Ectodermal cell (in vitro differentiated cells): ENCODE data around the gene ZNF282.

Experiments
- H3K27ac ChIP-seq: 2 replicates; pipeline ENCODE4 v1.7.0; 2013; ENCODE audit warnings: mild to moderate bottlenecking, low read depth, low read length; ENCODE audit not compliant: insufficient read depth, poor library complexity, severe bottlenecking
- H3K27me3 ChIP-seq: 2 replicates; pipeline ENCODE4 v1.7.0; 2013; ENCODE audit warnings: mild to moderate bottlenecking, low read length; ENCODE audit not compliant: insufficient read depth, control insufficient read depth, poor library complexity, severe bottlenecking
- H3K36me3 ChIP-seq: one replicate; pipeline ENCODE4 v1.7.0; 2013; ENCODE audit warnings: low read length; ENCODE audit not compliant: control insufficient read depth, insufficient read depth
- H3K4me1 ChIP-seq: one replicate; pipeline ENCODE4 v1.7.0; 2013; ENCODE audit warnings: low read length; ENCODE audit not compliant: control insufficient read depth, insufficient read depth
- H3K4me3 ChIP-seq: 2 replicates; pipeline ENCODE4 v1.7.0; 2013; ENCODE audit warnings: low read depth, low read length, control low read depth; ENCODE audit not compliant: insufficient read depth
- H3K9me3 ChIP-seq: 2 replicates; pipeline ENCODE4 v1.7.0; 2013; ENCODE audit warnings: mild to moderate bottlenecking, low read length, moderate library complexity; ENCODE audit not compliant: control insufficient read depth
- WGBS, 2 experiments: methylation state at CpG; one replicate each; pipeline ENCODE4 v1.1.7; 2013; ENCODE audit warnings: missing lambda C conversion rate in 2 of 2; 5-methylcytosine and 5-hydroxymethylcytosine counted together

The ZNF282 gene

DNA sequence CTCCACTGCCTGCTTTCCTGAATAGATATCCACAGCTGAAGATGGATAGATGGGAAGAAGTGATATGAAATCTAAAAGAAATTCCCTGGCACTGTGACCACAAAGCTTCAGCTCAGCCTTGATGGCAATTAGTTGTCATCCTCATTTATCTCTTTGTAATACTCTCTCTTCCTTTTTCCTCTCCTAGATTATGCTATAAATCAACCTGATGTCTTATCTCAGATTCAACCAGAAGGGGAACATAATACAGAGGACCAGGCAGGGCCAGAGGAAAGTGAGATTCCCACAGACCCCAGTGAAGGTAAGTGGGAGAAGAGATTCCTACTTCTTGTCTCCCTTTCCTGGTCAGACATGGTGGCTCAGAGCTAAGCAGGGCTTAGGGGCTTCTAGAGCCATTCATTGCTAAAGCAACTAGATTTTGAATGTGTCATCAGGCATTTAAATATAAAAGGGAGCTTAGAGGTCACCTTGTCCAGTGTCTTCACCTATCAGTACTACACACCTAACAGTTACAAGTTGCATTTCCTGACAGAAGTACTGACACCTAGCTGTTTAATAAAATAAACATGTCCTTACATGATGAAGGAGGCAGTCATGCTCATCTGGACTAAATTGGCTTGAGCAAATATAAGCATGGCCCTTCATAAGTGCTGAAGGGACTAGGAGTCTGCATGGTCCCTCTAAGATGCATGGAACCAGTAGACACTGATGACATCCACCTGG, 28.6 kb upstream of the ZNF282 start:
- Histone ChIP-seq H3K4me3 (no peak overlapping the region), H3K27ac (no peak overlapping the region), H3K36me3 (peaks cover 17% of the 10 kb centered on the region), H3K27me3 (no peaks in the 10 kb centered on the region), H3K9me3 (no peaks in the 10 kb centered on the region), H3K4me1 (no peaks in the 10 kb centered on the region)

- peaks cover 14% of the 10 kb centered on the region for H3K36me3 ChIP-seq
Measured at GRCh38 chr7:149171892-149172533, 23.3 kb upstream of the ZNF282 start.

DNA sequence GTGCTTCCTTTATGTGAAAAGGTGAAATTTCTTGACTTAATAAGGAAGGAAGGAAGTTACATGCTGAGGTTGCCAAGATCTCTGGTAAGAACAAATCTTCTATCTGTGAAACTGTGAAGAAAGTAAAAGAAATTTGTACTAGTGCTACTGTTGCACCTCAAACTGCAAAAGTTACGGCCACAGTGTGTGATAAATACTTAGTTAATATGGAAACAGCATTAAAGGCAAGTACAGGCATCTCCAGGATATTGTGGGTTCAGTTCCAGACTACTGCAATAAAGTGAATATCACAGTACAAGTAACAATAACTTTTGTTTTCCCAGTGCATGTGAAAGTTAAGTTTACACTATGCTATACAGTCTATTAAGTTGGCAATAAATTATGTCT, 22.8 kb upstream of the ZNF282 start:
- Histone ChIP-seq H3K27me3 (no peaks in the 10 kb centered on the region), H3K27ac (no peak overlapping the region), H3K9me3 (no peaks in the 10 kb centered on the region), H3K4me1 (no peaks in the 10 kb centered on the region), H3K4me3 (no peak overlapping the region), H3K36me3 (peaks cover 18% of the 10 kb centered on the region)
- 100% methylated on average over 1 of the region's 1 CpG for WGBS, 2 experiments

More at GRCh38 chr7:149171892-149172533, 23.3 kb upstream of the ZNF282 start:
- no peaks in the 10 kb centered on the region for H3K4me1 ChIP-seq
- no peaks in the 10 kb centered on the region for H3K27me3 ChIP-seq
- no peak overlapping the region for H3K4me3 ChIP-seq
- no peaks in the 10 kb centered on the region for H3K9me3 ChIP-seq
- no peak overlapping the region for H3K27ac ChIP-seq
- 86 to 90% methylated on average over 8 to 9 of the region's 9 CpGs for WGBS, 2 experiments

DNA sequence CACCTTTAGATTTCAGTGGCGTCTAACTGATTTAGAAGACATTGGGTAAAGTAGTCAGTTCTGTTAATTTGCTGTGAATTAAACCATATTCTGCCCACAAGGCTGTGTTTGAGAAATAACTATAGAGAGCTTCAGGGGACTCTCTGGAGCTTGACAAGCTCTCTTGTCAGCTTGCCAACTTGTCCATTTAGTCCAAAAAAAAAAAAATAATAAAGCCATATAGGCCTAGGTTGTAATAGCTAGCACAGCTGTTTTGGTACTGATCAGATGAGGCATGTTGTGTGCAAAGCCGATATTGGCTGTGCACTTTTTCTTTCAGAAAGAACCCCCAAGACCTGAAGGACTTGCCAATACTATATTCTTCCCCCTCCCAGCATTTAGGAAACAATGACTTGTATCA, 20.2 kb upstream of the ZNF282 start:
- Histone ChIP-seq H3K9me3 (no peaks in the 10 kb centered on the region), H3K4me1 (no peaks in the 10 kb centered on the region), H3K27me3 (no peaks in the 10 kb centered on the region), H3K36me3 (peaks cover 18% of the 10 kb centered on the region), H3K27ac (no peak overlapping the region), H3K4me3 (no peak overlapping the region)
- 95 to 98% methylated on average over 2 of the region's 2 CpGs for WGBS, 2 experiments

DNA sequence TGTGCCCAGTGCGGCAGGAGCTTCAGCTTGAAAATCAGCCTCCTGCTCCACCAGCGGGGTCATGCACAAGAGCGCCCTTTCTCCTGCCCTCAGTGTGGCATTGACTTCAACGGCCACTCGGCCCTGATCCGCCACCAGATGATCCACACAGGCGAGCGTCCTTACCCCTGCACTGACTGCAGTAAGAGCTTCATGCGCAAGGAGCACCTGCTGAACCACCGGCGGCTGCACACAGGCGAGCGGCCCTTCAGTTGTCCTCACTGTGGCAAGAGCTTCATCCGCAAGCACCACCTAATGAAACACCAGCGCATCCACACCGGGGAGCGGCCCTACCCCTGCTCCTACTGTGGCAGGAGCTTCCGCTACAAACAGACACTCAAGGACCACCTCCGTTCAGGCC, 16.1 kb upstream of the ZNF282 start:
- WGBS, 2 experiments = 95 to 96% methylated on average over 19 of the region's 19 CpGs
- Histone ChIP-seq H3K27ac (no peak overlapping the region), H3K9me3 (no peaks in the 10 kb centered on the region), H3K27me3 (no peaks in the 10 kb centered on the region), H3K36me3 (peaks cover 18% of the 10 kb centered on the region), H3K4me1 (no peaks in the 10 kb centered on the region), H3K4me3 (no peak overlapping the region)

DNA sequence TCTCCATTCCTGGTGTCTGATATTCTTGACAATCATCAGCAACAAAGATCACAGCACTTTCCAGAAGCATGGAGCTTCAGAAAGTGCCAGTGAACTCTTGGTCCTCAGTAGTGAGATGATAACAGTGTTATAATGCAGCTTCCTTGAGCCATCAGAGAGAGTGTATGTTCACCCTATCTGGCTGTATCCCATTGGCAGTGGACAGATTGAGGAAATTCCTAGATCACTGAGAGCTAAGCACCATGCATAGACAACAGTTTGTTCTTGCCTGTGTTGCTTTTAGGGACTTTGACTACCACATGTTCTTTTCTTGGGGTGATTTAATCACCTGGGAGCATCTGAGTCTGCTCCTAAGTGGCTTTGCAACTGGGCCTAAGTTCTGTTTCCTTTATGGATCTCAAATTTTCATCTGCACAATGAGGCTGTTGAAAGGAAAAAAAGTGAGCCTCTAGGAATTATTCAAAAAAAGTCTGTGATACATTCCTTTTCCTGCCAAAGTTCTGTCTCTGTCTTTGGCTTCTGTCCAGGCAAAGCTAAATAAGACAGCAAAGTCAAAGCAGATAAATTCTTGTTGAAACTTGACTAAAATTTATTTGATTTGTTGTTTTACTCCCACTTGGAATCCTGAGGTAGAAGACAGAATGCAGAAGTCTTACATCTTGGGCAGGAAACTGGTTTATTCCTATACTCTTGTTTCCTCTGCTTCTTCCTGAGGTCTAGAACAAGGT, 14.5 kb upstream of the ZNF282 start:
- H3K4me3 ChIP-seq = no peak overlapping the region
- H3K36me3 ChIP-seq = peaks cover 18% of the 10 kb centered on the region
- no peaks in the 10 kb centered on the region for H3K4me1 ChIP-seq
- H3K27me3 ChIP-seq = no peaks in the 10 kb centered on the region
- H3K27ac ChIP-seq = no peak overlapping the region
- H3K9me3 ChIP-seq = no peaks in the 10 kb centered on the region

DNA sequence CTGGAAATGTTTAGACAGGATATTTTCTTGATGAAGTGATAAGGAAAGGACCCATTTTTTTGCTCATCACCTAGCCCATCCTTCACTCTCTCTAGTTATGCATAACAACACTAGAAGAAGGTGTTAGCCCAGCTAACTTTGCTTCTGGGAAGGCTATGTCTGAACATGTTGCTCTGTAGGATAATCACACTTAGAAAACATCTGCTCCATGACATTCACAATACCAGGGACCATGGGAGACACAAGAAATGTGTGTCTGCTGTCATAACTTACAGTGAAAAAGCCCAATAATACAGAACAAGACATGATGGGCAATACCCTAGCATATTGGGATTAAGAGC, 13.9 kb upstream of the ZNF282 start:
- no peak overlapping the region for H3K4me3 ChIP-seq
- H3K27ac ChIP-seq = no peak overlapping the region
- H3K36me3 ChIP-seq = peaks cover 18% of the 10 kb centered on the region
- H3K9me3 ChIP-seq = no peaks in the 10 kb centered on the region
- no peaks in the 10 kb centered on the region for H3K4me1 ChIP-seq
- H3K27me3 ChIP-seq = no peaks in the 10 kb centered on the region

DNA sequence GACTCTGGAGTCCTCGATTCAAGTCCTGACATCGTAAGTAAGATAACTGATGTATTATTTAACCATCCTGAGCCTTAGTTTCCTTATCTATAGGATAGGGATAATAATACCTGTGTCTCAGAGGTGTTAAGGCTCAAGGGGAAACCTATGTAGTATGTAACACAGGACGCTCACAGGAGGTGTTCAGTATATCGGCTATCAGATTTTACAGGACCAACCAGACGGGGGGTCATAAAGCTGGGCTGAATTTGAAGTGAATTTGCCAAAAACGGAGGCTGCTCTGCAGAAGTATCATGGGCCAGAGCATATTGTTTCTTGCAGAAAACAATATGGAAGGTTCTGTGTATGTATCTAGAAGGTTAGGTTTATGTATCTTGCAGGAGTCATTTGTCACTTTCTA, 11.1 kb upstream of the ZNF282 start:
- no peak overlapping the region for H3K27ac ChIP-seq
- H3K27me3 ChIP-seq = no peaks in the 10 kb centered on the region
- no peaks in the 10 kb centered on the region for H3K4me1 ChIP-seq
- H3K36me3 ChIP-seq = no peaks in the 10 kb centered on the region
- H3K4me3 ChIP-seq = no peak overlapping the region
- H3K9me3 ChIP-seq = no peaks in the 10 kb centered on the region
- 93 to 94% methylated on average over 5 to 6 of the region's 6 CpGs for WGBS, 2 experiments

DNA sequence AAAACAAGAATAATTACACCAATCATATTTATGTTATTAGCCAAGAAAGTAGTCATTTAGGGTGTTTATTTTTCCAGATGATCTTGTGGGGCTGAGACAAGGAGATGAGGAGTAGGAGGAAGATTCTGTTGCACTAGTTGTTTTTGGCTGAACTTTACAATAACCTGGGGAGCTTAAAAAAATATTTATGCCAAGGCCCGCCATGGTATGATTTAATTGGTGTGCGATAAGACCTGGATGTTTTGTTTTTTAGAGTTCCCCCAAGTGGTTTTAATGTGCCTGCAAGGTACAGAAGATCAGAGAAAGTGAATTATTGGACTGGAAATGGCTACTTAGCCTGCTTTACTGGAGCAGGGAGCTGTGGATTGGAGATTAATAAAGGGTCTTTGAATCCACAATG, 7.1 kb upstream of the ZNF282 start:
- WGBS, 2 experiments = 93 to 94% methylated on average over 2 of the region's 2 CpGs
- Histone ChIP-seq H3K4me3 (no peak overlapping the region), H3K36me3 (no peaks in the 10 kb centered on the region), H3K9me3 (no peaks in the 10 kb centered on the region), H3K27ac (no peak overlapping the region), H3K27me3 (no peaks in the 10 kb centered on the region), H3K4me1 (no peaks in the 10 kb centered on the region)

GRCh38 chr7:149188637-149189259, 6.6 kb upstream of the ZNF282 start:
- WGBS, 2 experiments = 78 to 79% methylated on average over 10 of the region's 12 CpGs
- Histone ChIP-seq H3K36me3 (no peaks in the 10 kb centered on the region), H3K9me3 (no peaks in the 10 kb centered on the region), H3K4me3 (no peak overlapping the region), H3K4me1 (no peaks in the 10 kb centered on the region), H3K27ac (no peak overlapping the region), H3K27me3 (no peaks in the 10 kb centered on the region)
